ENCODE measurements around the gene CENPL. TPM values are rescaled to one million over a fixed set of nuclear protein-coding genes. Genes with fewer than 3 reads are reported as not detected.

The CENPL gene
- total and polyA plus RNA-seq, 2 of the 8 experiments (the other 6 are each of a cell fraction or from before 2014, with no cell fraction given): 6.6 to 16.0 TPM

DNA sequence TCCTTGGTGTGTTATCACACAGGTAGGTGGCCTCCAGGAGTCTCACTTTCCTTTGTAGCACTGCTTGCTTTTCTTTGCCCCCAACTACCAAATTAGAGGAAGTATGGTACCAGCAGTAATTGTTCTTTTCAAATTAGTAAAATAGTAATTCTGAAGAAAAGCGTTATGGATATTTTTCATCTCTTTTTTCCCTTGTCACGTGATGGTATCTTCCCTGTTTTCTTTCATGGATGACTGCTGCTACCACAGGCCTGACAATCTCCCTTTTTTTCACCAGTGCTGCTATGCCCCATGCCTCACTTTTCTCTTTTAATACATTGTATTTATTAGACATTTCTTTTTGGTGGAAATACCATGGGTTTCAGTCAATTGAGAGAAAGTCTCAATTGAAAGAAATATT, 46.8 kb upstream of the CENPL start:
- CTCF ChIA-PET (ENCODE audit: partially characterized antibody): interaction anchor here (1.0 kb wide), 1 partner anchor 11 kb away, joined by 3 read pairs; no protein-coding TSS in a partner anchor

More for the DNA sequence above, 46.8 kb upstream of the CENPL start:
- no peaks in the 10 kb centered on the region for H3K27me3 ChIP-seq (replicated peaks in 1 of 4; ENCODE audit: control insufficient read depth in 3 of 4, extremely low read depth in 1 of 4, insufficient read depth in 3 of 4, low read length in 3 of 4)
- 97% methylated on average over 2 of the region's 2 CpGs; no CpG with 5 or more reads in 1 of the 2 experiments for WGBS, 2 experiments (ENCODE audit: extremely low coverage in 1 of 2, insufficient coverage in 1 of 2, insufficient read length in 1 of 2, insufficient replicate concordance in 2 of 2, low coverage in 1 of 2, low lambda C conversion rate in 2 of 2, missing lambda C conversion rate in 1 of 2)
- peaks cover 0 to 1% (median 0%) of the 10 kb centered on the region in 4 experiments; a peak in 3 of 7 replicates for H3K4me1 ChIP-seq (replicated peaks in 1 of 4; ENCODE audit: control insufficient read depth in 3 of 4, insufficient read depth in 4 of 4, low read length in 3 of 4)
- H3K4me3 ChIP-seq (ENCODE audit: extremely low read depth in 1 of 4, insufficient read depth in 2 of 4, low read depth in 3 of 4, low read length in 4 of 4): no peak overlapping the region
- no peak overlapping the region for H3K4me2 ChIP-seq (ENCODE audit: insufficient read depth in 1 of 2, low read depth in 2 of 2, low read length in 2 of 2)
- H2AK5ac ChIP-seq (ENCODE audit: low read depth, low read length): no peak overlapping the region
- no peak overlapping the region for H2BK5ac ChIP-seq (ENCODE audit: low read depth, low read length)
- no peak overlapping the region for H3K9ac ChIP-seq (replicated peaks in 1 of 4; ENCODE audit: extremely low read depth in 1 of 4, low read depth in 3 of 4, low read length in 3 of 4)
- H4K91ac ChIP-seq (replicated peaks; ENCODE audit: insufficient read length, low read length): no peak overlapping the region
- no peak overlapping the region for H2AFZ ChIP-seq (ENCODE audit: low read length)
- no peak for FAIRE-seq
- no peak overlapping the region for H2BK120ac ChIP-seq (replicated peaks; ENCODE audit: low read depth, low read length)
- no peak overlapping the region for H4K5ac ChIP-seq (ENCODE audit: insufficient read length, low read depth, low read length)
- H3K14ac ChIP-seq (ENCODE audit: insufficient read length): no peak overlapping the region
- H3K36me3 ChIP-seq (ENCODE audit: control insufficient read depth in 2 of 4, insufficient read depth in 4 of 4, low read length in 3 of 4): peaks cover 4 to 30% (median 10%) of the 10 kb centered on the region in 4 experiments; a peak in 7 of 8 replicates
- TF ChIP-seq EP300 (IDR thresholded peaks at IDR 0.05; ENCODE audit: borderline replicate concordance in 1 of 2, low read depth in 2 of 2, low read length in 2 of 2) (no peak), ASH2L (IDR thresholded peaks at IDR 0.05; ENCODE audit: low read length) (no peak), SIN3A (conservative IDR thresholded peaks at IDR 0.05 in 1 of 2, IDR thresholded peaks at IDR 0.05 in 1 of 2; ENCODE audit: low read depth in 1 of 2, low read length in 2 of 2) (no peak), SUZ12 (IDR thresholded peaks at IDR 0.05; ENCODE audit: low read length) (no peak), RFX5 (IDR thresholded peaks at IDR 0.05; ENCODE audit: borderline replicate concordance, low read depth, low read length) (no peak)
- TF ChIP-seq, protein P1, sequence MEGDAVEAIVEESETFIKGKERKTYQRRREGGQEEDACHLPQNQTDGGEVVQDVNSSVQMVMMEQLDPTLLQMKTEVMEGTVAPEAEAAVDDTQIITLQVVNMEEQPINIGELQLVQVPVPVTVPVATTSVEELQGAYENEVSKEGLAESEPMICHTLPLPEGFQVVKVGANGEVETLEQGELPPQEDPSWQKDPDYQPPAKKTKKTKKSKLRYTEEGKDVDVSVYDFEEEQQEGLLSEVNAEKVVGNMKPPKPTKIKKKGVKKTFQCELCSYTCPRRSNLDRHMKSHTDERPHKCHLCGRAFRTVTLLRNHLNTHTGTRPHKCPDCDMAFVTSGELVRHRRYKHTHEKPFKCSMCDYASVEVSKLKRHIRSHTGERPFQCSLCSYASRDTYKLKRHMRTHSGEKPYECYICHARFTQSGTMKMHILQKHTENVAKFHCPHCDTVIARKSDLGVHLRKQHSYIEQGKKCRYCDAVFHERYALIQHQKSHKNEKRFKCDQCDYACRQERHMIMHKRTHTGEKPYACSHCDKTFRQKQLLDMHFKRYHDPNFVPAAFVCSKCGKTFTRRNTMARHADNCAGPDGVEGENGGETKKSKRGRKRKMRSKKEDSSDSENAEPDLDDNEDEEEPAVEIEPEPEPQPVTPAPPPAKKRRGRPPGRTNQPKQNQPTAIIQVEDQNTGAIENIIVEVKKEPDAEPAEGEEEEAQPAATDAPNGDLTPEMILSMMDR (IDR thresholded peaks at IDR 0.05; ENCODE audit: control extremely low read depth in 1 of 3, insufficient read depth in 1 of 3, low read depth in 1 of 3, low read length in 3 of 3): peak in 1 of 3 experiments; percentile 11; a peak in 1 of 4 replicates
- no peak overlapping the region for H2BK20ac ChIP-seq (ENCODE audit: low read length)
- no peaks in the 10 kb centered on the region for H3K9me3 ChIP-seq (ENCODE audit: insufficient read depth in 2 of 2, low read depth in 1 of 2, low read length in 1 of 2)
- DNase-seq (ENCODE audit: low read depth in 1 of 2, low spot score in 2 of 2): no peak
- POLR2A ChIA-PET (ENCODE audit: partially characterized antibody): interaction anchor here (1.0 to 13.3 kb wide), 5 partner anchors 11 to 48 kb away, joined by 3 to 475 read pairs (median 5); partner anchors contain the start of gene DARS2
- H3K79me2 ChIP-seq (ENCODE audit: control insufficient read depth in 1 of 2, insufficient read depth in 2 of 2, low read length in 2 of 2): peaks cover 0 to 33% of the 10 kb centered on the region in 2 experiments; a peak in 3 of 4 replicates
- H2BK12ac ChIP-seq (ENCODE audit: low read depth, low read length): no peak overlapping the region
- no peak overlapping the region for H3K4ac ChIP-seq (replicated peaks; ENCODE audit: insufficient read length, low read depth, low read length)
- H4K8ac ChIP-seq (ENCODE audit: extremely low read depth, insufficient read depth, low read length): no peak overlapping the region
- no peak overlapping the region for H3K18ac ChIP-seq (ENCODE audit: extremely low read depth, low read length)
- peaks cover 0 to 4% of the 10 kb centered on the region in 2 experiments for H4K20me1 ChIP-seq (replicated peaks in 1 of 2; ENCODE audit: control insufficient read depth in 1 of 2, insufficient read depth in 2 of 2, low read length in 2 of 2)
- no peak overlapping the region for H3K56ac ChIP-seq (replicated peaks; ENCODE audit: insufficient read length, low read depth, low read length)
- H2BK15ac ChIP-seq (ENCODE audit: low read length): no peak overlapping the region
- H3K23me2 ChIP-seq (ENCODE audit: low read depth, low read length): peaks cover under 1% of the 10 kb centered on the region
- H3K27ac ChIP-seq (ENCODE audit: low read depth, low read length): no peak overlapping the region
- no peaks in the 10 kb centered on the region; the same call in 1 of the 2 replicates for H3K79me1 ChIP-seq (ENCODE audit: low read depth, low read length)
- H3K23ac ChIP-seq (ENCODE audit: insufficient read length): no peak overlapping the region
